Hepatocyte (in vitro differentiated cells): ENCODE data around the gene GMNN.

Experiments
- EZH2 ChIP-seq: fragments of 200-600 bp; sonication (generic); IDR thresholded peaks from 2 replicates; pipeline ENCODE4 v1.6.1; 2016; ENCODE audit warnings: antibody characterized with exemption, mild to moderate bottlenecking, borderline replicate concordance
- TF ChIP-seq, protein P1 (sequence below): fragments of 200-600 bp; sonication (generic); IDR thresholded peaks from 2 replicates; pipeline ENCODE4 v1.5.1; 2016; ENCODE audit warnings: antibody characterized with exemption, mild to moderate bottlenecking; ENCODE audit not compliant: poor library complexity

DNA sequence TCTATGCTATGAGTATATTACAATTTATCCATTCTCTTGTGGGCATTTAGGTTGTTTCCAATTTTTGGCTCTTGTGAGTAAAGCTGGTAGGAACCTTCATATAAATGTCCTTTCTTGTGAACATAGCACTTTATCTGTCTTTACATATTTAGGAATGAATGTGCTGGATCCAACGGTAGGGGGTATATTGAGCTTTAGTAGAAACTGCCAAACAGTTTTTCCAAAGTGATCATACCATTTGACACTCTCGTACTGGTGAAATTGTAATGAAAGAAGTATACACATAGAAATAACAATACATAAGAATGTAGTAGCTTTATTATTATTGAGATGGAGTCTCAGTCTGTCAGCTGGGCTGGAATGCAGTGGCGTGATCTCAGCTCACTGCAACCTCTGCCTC is 54.9 kb downstream of the GMNN start:
- TF ChIP-seq, protein P1, sequence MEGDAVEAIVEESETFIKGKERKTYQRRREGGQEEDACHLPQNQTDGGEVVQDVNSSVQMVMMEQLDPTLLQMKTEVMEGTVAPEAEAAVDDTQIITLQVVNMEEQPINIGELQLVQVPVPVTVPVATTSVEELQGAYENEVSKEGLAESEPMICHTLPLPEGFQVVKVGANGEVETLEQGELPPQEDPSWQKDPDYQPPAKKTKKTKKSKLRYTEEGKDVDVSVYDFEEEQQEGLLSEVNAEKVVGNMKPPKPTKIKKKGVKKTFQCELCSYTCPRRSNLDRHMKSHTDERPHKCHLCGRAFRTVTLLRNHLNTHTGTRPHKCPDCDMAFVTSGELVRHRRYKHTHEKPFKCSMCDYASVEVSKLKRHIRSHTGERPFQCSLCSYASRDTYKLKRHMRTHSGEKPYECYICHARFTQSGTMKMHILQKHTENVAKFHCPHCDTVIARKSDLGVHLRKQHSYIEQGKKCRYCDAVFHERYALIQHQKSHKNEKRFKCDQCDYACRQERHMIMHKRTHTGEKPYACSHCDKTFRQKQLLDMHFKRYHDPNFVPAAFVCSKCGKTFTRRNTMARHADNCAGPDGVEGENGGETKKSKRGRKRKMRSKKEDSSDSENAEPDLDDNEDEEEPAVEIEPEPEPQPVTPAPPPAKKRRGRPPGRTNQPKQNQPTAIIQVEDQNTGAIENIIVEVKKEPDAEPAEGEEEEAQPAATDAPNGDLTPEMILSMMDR = no peak
- no peak for TF ChIP-seq EZH2
